Measurements from ENCODE around the gene RANBP3.

Gene RANBP3

GRCh38 chr19:5899728-5900526, 78.0 kb downstream of the RANBP3 start:
- TF ChIP-seq GATA2 (IDR thresholded peaks at IDR 0.05; ENCODE audit: low read depth, low read length) (no peak), GATA3 (IDR thresholded peaks at IDR 0.05; ENCODE audit: low read depth, low read length) (no peak)

GRCh38 chr19:5897189-5897969, 80.6 kb downstream of the RANBP3 start:
- TF ChIP-seq GATA2 (IDR thresholded peaks at IDR 0.05; ENCODE audit: low read depth, low read length) (no peak), GATA3 (IDR thresholded peaks at IDR 0.05; ENCODE audit: low read depth, low read length) (no peak)

- TF ChIP-seq GATA3 (IDR thresholded peaks at IDR 0.05; ENCODE audit: low read depth, low read length) (no peak), GATA2 (IDR thresholded peaks at IDR 0.05; ENCODE audit: low read depth, low read length) (no peak)
Measured at GRCh38 chr19:5896365-5897076, 81.4 kb downstream of the RANBP3 start.

- no peak for TF ChIP-seq GATA2 (IDR thresholded peaks at IDR 0.05; ENCODE audit: low read depth, low read length)
- no peak for TF ChIP-seq GATA3 (IDR thresholded peaks at IDR 0.05; ENCODE audit: low read depth, low read length)
Measured at GRCh38 chr19:5895890-5896289, 82.0 kb downstream of the RANBP3 start.

- TF ChIP-seq GATA2 (IDR thresholded peaks at IDR 0.05; ENCODE audit: low read depth, low read length): no peak
- TF ChIP-seq GATA3 (IDR thresholded peaks at IDR 0.05; ENCODE audit: low read depth, low read length): no peak
Measured at GRCh38 chr19:5895409-5895808, 82.5 kb downstream of the RANBP3 start.

- TF ChIP-seq GATA3 (IDR thresholded peaks at IDR 0.05; ENCODE audit: low read depth, low read length) (no peak), GATA2 (IDR thresholded peaks at IDR 0.05; ENCODE audit: low read depth, low read length) (no peak)
Measured at GRCh38 chr19:5894704-5895349, 83.1 kb downstream of the RANBP3 start.

GRCh38 chr19:5893907-5894703, 83.8 kb downstream of the RANBP3 start:
- TF ChIP-seq GATA2 (IDR thresholded peaks at IDR 0.05; ENCODE audit: low read depth, low read length) (peak; percentile 98), GATA3 (IDR thresholded peaks at IDR 0.05; ENCODE audit: low read depth, low read length) (no peak)

- TF ChIP-seq GATA3 (IDR thresholded peaks at IDR 0.05; ENCODE audit: low read depth, low read length) (no peak), GATA2 (IDR thresholded peaks at IDR 0.05; ENCODE audit: low read depth, low read length) (no peak)
Measured at GRCh38 chr19:5893296-5893903, 84.5 kb downstream of the RANBP3 start.

- TF ChIP-seq GATA3 (IDR thresholded peaks at IDR 0.05; ENCODE audit: low read depth, low read length) (no peak), GATA2 (IDR thresholded peaks at IDR 0.05; ENCODE audit: low read depth, low read length) (no peak)
Measured at GRCh38 chr19:5892772-5893275, 85.1 kb downstream of the RANBP3 start.

GRCh38 chr19:5891938-5892771, 85.8 kb downstream of the RANBP3 start:
- no peak for TF ChIP-seq GATA2 (IDR thresholded peaks at IDR 0.05; ENCODE audit: low read depth, low read length)

- TF ChIP-seq GATA2 (IDR thresholded peaks at IDR 0.05; ENCODE audit: low read depth, low read length): no peak
- no peak for TF ChIP-seq GATA3 (IDR thresholded peaks at IDR 0.05; ENCODE audit: low read depth, low read length)
Measured at GRCh38 chr19:5891572-5891937, 86.4 kb downstream of the RANBP3 start.

GRCh38 chr19:5890099-5890498, 87.8 kb downstream of the RANBP3 start:
- no peak for TF ChIP-seq GATA3 (IDR thresholded peaks at IDR 0.05; ENCODE audit: low read depth, low read length)
- no peak for TF ChIP-seq GATA2 (IDR thresholded peaks at IDR 0.05; ENCODE audit: low read depth, low read length)

All from SH-SY5Y (cell line).